ENCODE data around the gene MCRS1.

DNA sequence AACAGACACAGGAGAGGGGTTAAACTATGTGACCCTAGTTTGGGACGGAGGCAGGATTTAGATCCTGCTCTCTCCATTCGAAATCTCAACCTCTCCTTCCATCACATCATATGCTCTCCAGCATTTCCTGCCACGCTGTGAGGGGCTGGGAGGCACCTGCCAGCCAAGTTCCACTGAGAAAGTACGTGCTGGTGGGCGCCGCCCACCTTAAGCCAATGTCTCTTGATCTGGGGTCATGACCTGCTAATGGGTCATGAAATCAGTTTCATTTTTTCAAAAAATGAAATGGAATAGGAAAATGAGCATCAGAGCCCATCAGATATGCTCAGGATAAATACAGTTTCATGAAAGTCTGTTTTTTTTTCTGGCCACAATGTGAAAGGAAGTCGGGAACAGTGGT is 7.2 kb downstream of the MCRS1 start:
- TF ChIP-seq, protein P1, sequence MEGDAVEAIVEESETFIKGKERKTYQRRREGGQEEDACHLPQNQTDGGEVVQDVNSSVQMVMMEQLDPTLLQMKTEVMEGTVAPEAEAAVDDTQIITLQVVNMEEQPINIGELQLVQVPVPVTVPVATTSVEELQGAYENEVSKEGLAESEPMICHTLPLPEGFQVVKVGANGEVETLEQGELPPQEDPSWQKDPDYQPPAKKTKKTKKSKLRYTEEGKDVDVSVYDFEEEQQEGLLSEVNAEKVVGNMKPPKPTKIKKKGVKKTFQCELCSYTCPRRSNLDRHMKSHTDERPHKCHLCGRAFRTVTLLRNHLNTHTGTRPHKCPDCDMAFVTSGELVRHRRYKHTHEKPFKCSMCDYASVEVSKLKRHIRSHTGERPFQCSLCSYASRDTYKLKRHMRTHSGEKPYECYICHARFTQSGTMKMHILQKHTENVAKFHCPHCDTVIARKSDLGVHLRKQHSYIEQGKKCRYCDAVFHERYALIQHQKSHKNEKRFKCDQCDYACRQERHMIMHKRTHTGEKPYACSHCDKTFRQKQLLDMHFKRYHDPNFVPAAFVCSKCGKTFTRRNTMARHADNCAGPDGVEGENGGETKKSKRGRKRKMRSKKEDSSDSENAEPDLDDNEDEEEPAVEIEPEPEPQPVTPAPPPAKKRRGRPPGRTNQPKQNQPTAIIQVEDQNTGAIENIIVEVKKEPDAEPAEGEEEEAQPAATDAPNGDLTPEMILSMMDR (IDR thresholded peaks at IDR 0.05): no peak
- TF ChIP-seq POLR2A (IDR thresholded peaks at IDR 0.05): no peak

All from thyroid gland (tissue), 4 donors.